Heart left ventricle (tissue), 13 donors: ENCODE results near the gene ACTR5.
A peak's percentile ranks its signal among the peaks of the same experiment; 100 is the strongest.

Experiments used
- POLR2A ChIP-seq, 2 donors: fragments of 450-650 bp; IDR thresholded peaks; one replicate each; pipeline ENCODE4 v1.6.1; 2017; ENCODE audit warnings: antibody characterized with exemption in 2 of 2, mild to moderate bottlenecking in 2 of 2, moderate library complexity in 2 of 2
- TF ChIP-seq, protein P1 (sequence below), 12 donors: fragments of 200-600 bp; sonication (generic) in 4 of 12; IDR thresholded peaks; one replicate each; pipeline versions ENCODE4 v1.5.0 to v1.8.0; 2018 to 2022; ENCODE audit warnings: antibody characterized with exemption in 12 of 12, mild to moderate bottlenecking in 5 of 12
- donor health status: ischemic (EF 13 %, LVEDD 7.1; RV severe dilation, severe dysfunction).
- donor health status: DM: no; HTN: yes; CAD: no.
- donor health status: DM: no; HTN: no; CAD: no.
- donor health status: ischemic (EF 25% LVEDD 6.9; RV normal size, moderate dysfunction).
- donor health status: ischemic (EF 25% LVEDD 5.7; RV mildly dilated, moderate dysfunction).
- donor health status: ischemic (EF 35%, LVEDD 5.7; RV mildly dilated, moderate dysfunction).
- donor health status: nonischemic (EF 11% LVEDD 7.7; RV severe dilation, severe dysfunction).
- donor health status: DM: yes; HTN: yes; CAD: no.
- donor health status: PGD.
- donor health status: ischemic (EF 29% LVEDD 5.4; RV normal size, mild dysfunction).
- donor health status: nonischemic (EF 23%, LVEDD 6.1; RV moderate dilation, normal function).

DNA sequence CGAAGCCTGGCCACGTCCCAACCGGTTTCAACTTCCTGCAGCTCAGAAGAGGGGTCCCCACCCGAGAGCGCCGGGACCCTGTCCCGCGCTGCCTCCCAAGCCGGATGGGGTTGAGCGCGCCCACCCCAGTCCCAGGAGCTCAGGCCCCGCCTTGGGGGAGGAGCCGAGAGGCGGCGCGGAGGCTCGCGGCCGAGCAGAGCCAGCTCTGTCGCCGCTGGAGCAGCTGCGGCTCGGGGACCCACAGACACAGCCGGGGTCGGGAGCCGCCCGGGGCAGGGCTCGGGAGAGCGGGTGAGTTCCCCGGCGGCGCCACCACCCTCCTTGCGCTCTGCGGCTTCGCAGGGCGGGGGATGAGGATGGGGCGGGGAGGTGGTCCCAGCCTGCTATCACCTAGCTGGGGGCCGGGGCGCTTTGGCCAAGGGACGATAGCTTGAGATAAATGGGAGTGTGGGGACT, 57.3 kb downstream of the ACTR5 start, which contains the start of gene PPP1R16B:
- TF ChIP-seq, protein P1, sequence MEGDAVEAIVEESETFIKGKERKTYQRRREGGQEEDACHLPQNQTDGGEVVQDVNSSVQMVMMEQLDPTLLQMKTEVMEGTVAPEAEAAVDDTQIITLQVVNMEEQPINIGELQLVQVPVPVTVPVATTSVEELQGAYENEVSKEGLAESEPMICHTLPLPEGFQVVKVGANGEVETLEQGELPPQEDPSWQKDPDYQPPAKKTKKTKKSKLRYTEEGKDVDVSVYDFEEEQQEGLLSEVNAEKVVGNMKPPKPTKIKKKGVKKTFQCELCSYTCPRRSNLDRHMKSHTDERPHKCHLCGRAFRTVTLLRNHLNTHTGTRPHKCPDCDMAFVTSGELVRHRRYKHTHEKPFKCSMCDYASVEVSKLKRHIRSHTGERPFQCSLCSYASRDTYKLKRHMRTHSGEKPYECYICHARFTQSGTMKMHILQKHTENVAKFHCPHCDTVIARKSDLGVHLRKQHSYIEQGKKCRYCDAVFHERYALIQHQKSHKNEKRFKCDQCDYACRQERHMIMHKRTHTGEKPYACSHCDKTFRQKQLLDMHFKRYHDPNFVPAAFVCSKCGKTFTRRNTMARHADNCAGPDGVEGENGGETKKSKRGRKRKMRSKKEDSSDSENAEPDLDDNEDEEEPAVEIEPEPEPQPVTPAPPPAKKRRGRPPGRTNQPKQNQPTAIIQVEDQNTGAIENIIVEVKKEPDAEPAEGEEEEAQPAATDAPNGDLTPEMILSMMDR (IDR thresholded peaks at IDR 0.05), result no peak
- peak in 1 of 2 donors; percentile 59 for TF ChIP-seq POLR2A (IDR thresholded peaks at IDR 0.05)
